Activated B cell treated with CpG ODN at 0.5 μM for 24 hours (primary cell): ENCODE data around the gene MGMT. TPM values are rescaled to one million over a fixed set of nuclear protein-coding genes. Genes with fewer than 3 reads are reported as not detected.
"Not testable (repeated sequence)": the region's sequence is repeated elsewhere in the genome, so short reads cannot be mapped to it uniquely, and the experiment has no call there.

Source experiments
- ATAC-seq: fragments of 200-7000 bp; cut with Tn5 transposase; one replicate; pipeline ENCODE4 v1.10.0; 2021; ENCODE audit warnings: low read depth, mild to moderate bottlenecking, moderate library complexity
- CTCF ChIA-PET: fragments of 350-600 bp; sonication (Branson Sonifier 250); formaldehyde crosslinking; loops from one replicate; lab custom pipeline; 2021; ENCODE audit warnings: antibody characterized with exemption; lab: Charles Lee
- POLR2A ChIA-PET: fragments of 350-600 bp; sonication (Branson Sonifier 250); formaldehyde crosslinking; loops from one replicate; lab custom pipeline; 2021; ENCODE audit warnings: antibody characterized with exemption; lab: Charles Lee
- DNase-seq: peaks from one replicate; pipeline ENCODE4 v3.0.0; 2022
- H3K27ac Mint-ChIP-seq: one replicate; pipeline ENCODE4 v1.8.0; 2020; ENCODE audit warnings: mixed read lengths
- H3K27me3 Mint-ChIP-seq: one replicate; pipeline ENCODE4 v1.8.0; 2021; ENCODE audit warnings: mixed read lengths
- H3K36me3 Mint-ChIP-seq: one replicate; pipeline ENCODE4 v1.8.0; 2021; ENCODE audit warnings: low read depth, mixed read lengths
- H3K4me1 Mint-ChIP-seq: one replicate; pipeline ENCODE4 v1.8.0; 2021; ENCODE audit warnings: mixed read lengths
- H3K4me3 Mint-ChIP-seq: one replicate; pipeline ENCODE4 v1.8.0; 2020; ENCODE audit warnings: mild to moderate bottlenecking, mixed read lengths
- H3K9me3 Mint-ChIP-seq: one replicate; pipeline ENCODE4 v1.8.0; 2020; ENCODE audit warnings: mixed read lengths
- CTCF ChIP-seq: fragments of 200-600 bp; IDR thresholded peaks from one replicate; pipeline ENCODE4 v1.8.0; 2022; ENCODE audit warnings: antibody characterized with exemption, mild to moderate bottlenecking
- intact Hi-C: fragments of 100-400 bp; cut with micrococcal nuclease; formaldehyde crosslinking; loops from one replicate; pipeline ENCODE4 v1.15.1; 2024
- total RNA-seq: library from RNA; stranded (reverse); gene quantifications from 2 replicates; pipeline ENCODE4 v1.2.3, GENCODE V29; 2022

MGMT gene
- total RNA-seq, 1 donor from 2014 or later, result 25.8 TPM

GRCh38 chr10:129424978-129425377 is 42.1 kb upstream of the MGMT start:
- CTCF ChIA-PET, result no interaction called here
- Mint-ChIP-seq H3K9me3 (no peaks in the 10 kb centered on the region), H3K4me3 (no peak overlapping the region), H3K4me1 (no peaks in the 10 kb centered on the region), H3K27me3 (peaks cover 7% of the 10 kb centered on the region), H3K27ac (no peak overlapping the region), H3K36me3 (no peaks in the 10 kb centered on the region)
- ATAC-seq, result no peak
- POLR2A ChIA-PET, result no interaction called here
- intact Hi-C loops, result no loop called here
- TF ChIP-seq CTCF, result no peak
- DNase-seq, result no peak

GRCh38 chr10:129426606-129427005 is 40.4 kb upstream of the MGMT start:
- CTCF ChIA-PET, result no interaction called here
- Mint-ChIP-seq H3K27me3 (peaks cover 7% of the 10 kb centered on the region), H3K4me3 (no peak overlapping the region), H3K27ac (no peak overlapping the region), H3K4me1 (no peaks in the 10 kb centered on the region), H3K9me3 (no peaks in the 10 kb centered on the region), H3K36me3 (no peaks in the 10 kb centered on the region)
- no peak for TF ChIP-seq CTCF
- POLR2A ChIA-PET, result no interaction called here
- no peak for ATAC-seq
- intact Hi-C loops, result no loop called here
- no peak for DNase-seq

- no peaks in the 10 kb centered on the region for H3K27me3 Mint-ChIP-seq
- no peak for TF ChIP-seq CTCF
- no peak for ATAC-seq
- H3K4me3 Mint-ChIP-seq, result no peak overlapping the region
- intact Hi-C loops, result no loop called here
- ChIA-PET POLR2A (no interaction called here), CTCF (no interaction called here)
- DNase-seq, result no peak
- H3K27ac Mint-ChIP-seq, result no peak overlapping the region
- H3K36me3 Mint-ChIP-seq, result no peaks in the 10 kb centered on the region
- no peaks in the 10 kb centered on the region for H3K9me3 Mint-ChIP-seq
- no peaks in the 10 kb centered on the region for H3K4me1 Mint-ChIP-seq
Observed at GRCh38 chr10:129433266-129433665, 33.8 kb upstream of the MGMT start.

GRCh38 chr10:129435724-129436123 is 31.3 kb upstream of the MGMT start:
- H3K27ac Mint-ChIP-seq, H3K36me3 Mint-ChIP-seq, intact Hi-C loops, POLR2A ChIA-PET, H3K9me3 Mint-ChIP-seq, H3K4me1 Mint-ChIP-seq, DNase-seq, H3K27me3 Mint-ChIP-seq, CTCF ChIA-PET, H3K4me3 Mint-ChIP-seq, ATAC-seq: not testable (repeated sequence)

GRCh38 chr10:129438024-129438423 is 29.0 kb upstream of the MGMT start:
- DNase-seq (no peak), ATAC-seq (no peak)
- Mint-ChIP-seq H3K4me1 (no peaks in the 10 kb centered on the region), H3K27me3 (no peaks in the 10 kb centered on the region), H3K27ac (no peak overlapping the region), H3K4me3 (no peak overlapping the region), H3K36me3 (no peaks in the 10 kb centered on the region), H3K9me3 (no peaks in the 10 kb centered on the region)
- ChIA-PET POLR2A (no interaction called here), CTCF (no interaction called here)
- no peak for TF ChIP-seq CTCF
- intact Hi-C loops, result no loop called here

- DNase-seq (no peak), ATAC-seq (no peak)
- no peaks in the 10 kb centered on the region for H3K9me3 Mint-ChIP-seq
- no peaks in the 10 kb centered on the region for H3K36me3 Mint-ChIP-seq
- intact Hi-C loops, result no loop called here
- H3K4me1 Mint-ChIP-seq, result no peaks in the 10 kb centered on the region
- CTCF ChIA-PET, result no interaction called here
- H3K27ac Mint-ChIP-seq, result no peak overlapping the region
- H3K27me3 Mint-ChIP-seq, result no peaks in the 10 kb centered on the region
- POLR2A ChIA-PET, result no interaction called here
- no peak overlapping the region for H3K4me3 Mint-ChIP-seq
- no peak for TF ChIP-seq CTCF
Observed at GRCh38 chr10:129440247-129440646, 26.8 kb upstream of the MGMT start.
